Transverse colon (tissue), 4 donors: ENCODE measurements around the gene AFAP1L2. TPM values are rescaled to one million over a fixed set of nuclear protein-coding genes. Genes with fewer than 3 reads are reported as not detected.
A peak's percentile ranks its signal among the peaks of the same experiment; 100 is the strongest.

ENCODE experiments used
- DNase-seq: peaks from one replicate; pipeline ENCODE4 v3.0.0-alpha.2; 2019
- H3K27ac ChIP-seq, 4 donors: fragments of 200-600 bp; sonication (generic); 2 replicates each; pipeline ENCODE4 v1.5.1; 2016 to 2018; ENCODE audit warnings: inconsistent platforms in 4 of 4
- H3K27me3 ChIP-seq: fragments of 200-600 bp; sonication (generic); 2 replicates; pipeline ENCODE4 v1.5.1; 2017; ENCODE audit warnings: inconsistent platforms
- H3K36me3 ChIP-seq, 4 donors: fragments of 200-600 bp; sonication (generic); 2 replicates each; pipeline ENCODE4 v1.5.1; 2017 to 2019; ENCODE audit warnings: inconsistent platforms in 4 of 4
- H3K4me1 ChIP-seq, 4 donors: fragments of 200-600 bp; sonication (generic); 2 replicates each; pipeline ENCODE4 v1.5.1; 2017 to 2020; ENCODE audit warnings: inconsistent platforms in 4 of 4
- H3K4me3 ChIP-seq, 4 donors: fragments of 200-600 bp; sonication (generic); 1 replicate in 1 of 4; 2 replicates in 3 of 4; pipeline versions ENCODE4 v1.5.1 to v1.6.1; 2017 to 2019; ENCODE audit warnings: inconsistent platforms in 4 of 4
- H3K9me3 ChIP-seq, 2 donors: fragments of 200-600 bp; sonication (generic); 2 replicates each; pipeline ENCODE4 v1.5.1; 2017 to 2019; ENCODE audit warnings: inconsistent platforms in 2 of 2
- CTCF ChIP-seq, 5 experiments: fragments of 200-600 bp in 3 of 5; fragments of 450-650 bp in 2 of 5; sonication (generic) in 3 of 5; IDR thresholded peaks; 1 replicate in 2 of 5; 2 replicates in 3 of 5; pipeline ENCODE4 v1.5.1; 2016 to 2017; ENCODE audit warnings: antibody characterized with exemption in 5 of 5, inconsistent platforms in 3 of 5, mild to moderate bottlenecking in 2 of 5, moderate library complexity in 1 of 5
- EP300 ChIP-seq: sonication (generic); formaldehyde crosslinking; IDR thresholded peaks from one replicate; pipeline ENCODE4 v1.6.1; 2017; ENCODE audit warnings: antibody characterized with exemption, low read depth
- POLR2A ChIP-seq: fragments of 450-650 bp; IDR thresholded peaks from one replicate; pipeline ENCODE4 v1.6.1; 2016; ENCODE audit warnings: antibody characterized with exemption, mild to moderate bottlenecking, moderate library complexity
- POLR2AphosphoS5 ChIP-seq, 3 donors: sonication (generic); formaldehyde crosslinking; IDR thresholded peaks; one replicate each; pipeline ENCODE4 v1.6.1; 2016; ENCODE audit warnings: antibody characterized with exemption in 3 of 3
- WGBS, 2 donors: methylation state at CpG; one replicate each; pipeline ENCODE4 v1.1.5; 2018; ENCODE audit warnings: low coverage in 1 of 2; 5-methylcytosine and 5-hydroxymethylcytosine counted together
- in situ Hi-C, 4 donors: fragments of 200-750 bp; cut with MboI; loops; one replicate each; pipeline versions ENCODE4 v1.15.0 to v1.15.1; 2017; ENCODE audit warnings: low sequenced_read_pairs in 3 of 4, low pct_ligation_motif_present in 1 of 4, low pct_unique_long_range_greater_than_20kb in 1 of 4
- intact Hi-C: fragments of 100-400 bp; cut with DNase I; formaldehyde crosslinking; loops from one replicate; pipeline ENCODE4 v1.15.1; 2023; ENCODE audit warnings: low total_unique reads
- total RNA-seq, 4 donors: library from RNA; depleted of rRNA; stranded (reverse); fragments of >200 nt; gene quantifications; one replicate each; pipeline ENCODE4 v1.1.0, GENCODE V29; 2016

The AFAP1L2 gene
- 10 to 100 TPM; 12.2 to 42.6 (median 13.2) TPM for total RNA-seq

- Histone ChIP-seq H3K4me1 (peaks cover 9 to 32% (median 21%) of the 10 kb centered on the region in 4 donors), H3K36me3 (no peaks in the 10 kb centered on the region), H3K27ac (peak within 1 kb of the TSS; percentile 66 to 80 (median 75)), H3K4me3 (peak within 1 kb of the TSS; percentile 20 to 51 (median 50)), H3K27me3 (peaks cover 25% of the 10 kb centered on the region), H3K9me3 (no peaks in the 10 kb centered on the region)
- intact Hi-C loops (loop anchor here (5.0 kb wide), 1 partner anchor 1298 kb away; no protein-coding TSS in a partner anchor), in situ Hi-C loops (no loop called here)
- 9 to 20% methylated on average over 2 to 70 of the region's 88 CpGs for WGBS, 2 donors
- DNase-seq: peak; percentile 63
- TF ChIP-seq EP300 (no peak), CTCF (IDR thresholded peaks at IDR 0.05) (no peak), POLR2A (peak; percentile 26), POLR2AphosphoS5 (IDR thresholded peaks at IDR 0.05) (peak; percentile 49 to 72 (median 69))
Measured at GRCh38 chr10:114404171-114405010, at the start of gene AFAP1L2. TSS of gene AFAP1L2 (minus strand) at chr10:114404502. CDS start at chr10:114404455, 47 bp downstream.

- TF ChIP-seq CTCF (IDR thresholded peaks at IDR 0.05): no peak
- no peak for TF ChIP-seq EP300
- TF ChIP-seq POLR2A: no peak
- no peak for TF ChIP-seq POLR2AphosphoS5 (IDR thresholded peaks at IDR 0.05)
- H3K27ac ChIP-seq: no peak overlapping the region
- 90 to 97% methylated on average over 9 of the region's 9 CpGs for WGBS, 2 donors
- in situ Hi-C loops: loop anchor here in 2 of 4 donors (25.0 kb wide), 2 partner anchors 234 to 334 kb away; no protein-coding TSS in a partner anchor
- H3K4me3 ChIP-seq: no peak overlapping the region
- intact Hi-C loops: no loop called here
- no peaks in the 10 kb centered on the region for H3K27me3 ChIP-seq
- H3K9me3 ChIP-seq: no peaks in the 10 kb centered on the region
- H3K4me1 ChIP-seq: no peaks in the 10 kb centered on the region
- no peak for DNase-seq
- peaks cover 0 to 5% (median 0%) of the 10 kb centered on the region in 4 donors for H3K36me3 ChIP-seq
Measured at GRCh38 chr10:114453576-114453975, 49.3 kb upstream of the AFAP1L2 start.

DNA sequence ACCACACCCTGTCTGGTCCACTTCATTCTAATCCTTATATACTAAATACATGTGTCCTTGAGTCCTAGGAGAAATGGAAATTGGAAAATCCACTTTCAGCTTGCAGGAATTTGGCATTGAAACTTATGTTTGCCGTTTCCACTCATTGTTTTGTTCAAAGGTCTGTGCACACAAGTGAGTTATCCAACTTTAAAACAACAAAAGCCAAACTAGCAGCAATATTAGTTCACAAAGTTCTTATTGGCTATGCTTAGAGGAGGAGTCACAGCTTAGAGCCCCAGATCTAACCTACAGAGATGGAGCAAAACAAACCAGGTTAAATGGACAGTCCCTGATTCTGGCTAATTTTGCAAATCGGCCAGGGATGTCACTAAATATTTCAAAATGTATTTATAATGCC lies 44.6 kb upstream of the AFAP1L2 start:
- WGBS, 2 donors: 82 to 83% methylated on average over 1 to 2 of the region's 2 CpGs
- no peak for DNase-seq
- Histone ChIP-seq H3K4me1 (no peaks in the 10 kb centered on the region), H3K27ac (no peak overlapping the region), H3K36me3 (peaks cover 0 to 5% (median 0%) of the 10 kb centered on the region in 4 donors), H3K27me3 (no peaks in the 10 kb centered on the region), H3K9me3 (no peaks in the 10 kb centered on the region), H3K4me3 (no peak overlapping the region)
- TF ChIP-seq POLR2AphosphoS5 (IDR thresholded peaks at IDR 0.05) (no peak), EP300 (no peak), POLR2A (no peak), CTCF (IDR thresholded peaks at IDR 0.05) (no peak)
- in situ Hi-C loops: loop anchor here in 2 of 4 donors (25.0 kb wide), 1 partner anchor 137 kb away; no protein-coding TSS in a partner anchor
- intact Hi-C loops: no loop called here

- Histone ChIP-seq H3K36me3 (peaks cover 0 to 19% (median 3%) of the 10 kb centered on the region in 4 donors), H3K27me3 (no peaks in the 10 kb centered on the region), H3K4me1 (no peaks in the 10 kb centered on the region), H3K27ac (no peak overlapping the region), H3K4me3 (no peak overlapping the region), H3K9me3 (no peaks in the 10 kb centered on the region)
- TF ChIP-seq POLR2A: no peak
- no peak for TF ChIP-seq CTCF (IDR thresholded peaks at IDR 0.05)
- TF ChIP-seq EP300: no peak
- TF ChIP-seq POLR2AphosphoS5 (IDR thresholded peaks at IDR 0.05): no peak
- no peak for DNase-seq
- intact Hi-C loops: no loop called here
- 75 to 80% methylated on average over 1 to 6 of the region's 6 CpGs for WGBS, 2 donors
- in situ Hi-C loops: loop anchor here in 2 of 4 donors (25.0 kb wide), 1 partner anchor 133 kb away; no protein-coding TSS in a partner anchor
Measured at GRCh38 chr10:114445332-114445731, 41.0 kb upstream of the AFAP1L2 start.
